ENCODE results near the gene NR2E3. TPM values are rescaled to one million over a fixed set of nuclear protein-coding genes. Genes with fewer than 3 reads are reported as not detected.

Gene NR2E3
- total RNA-seq, 1 donor from 2014 or later = 2.2 TPM

- DNase-seq = no peak
Observed at GRCh38 chr15:71791975-71792374, 18.4 kb upstream of the NR2E3 start.

- no peak for DNase-seq
Observed at GRCh38 chr15:71792521-71792920, 17.8 kb upstream of the NR2E3 start.

GRCh38 chr15:71798641-71799040 lies 11.7 kb upstream of the NR2E3 start:
- no peak for DNase-seq

GRCh38 chr15:71800190-71800589 lies 10.2 kb upstream of the NR2E3 start:
- no peak for DNase-seq

- DNase-seq = peak; percentile 92
Observed at GRCh38 chr15:71800835-71801745, 9.3 kb upstream of the NR2E3 start.

- DNase-seq = no peak
Observed at GRCh38 chr15:71801935-71802655, 8.3 kb upstream of the NR2E3 start.

- DNase-seq = no peak
Observed at GRCh38 chr15:71802770-71803169, 7.6 kb upstream of the NR2E3 start.

GRCh38 chr15:71804226-71804625 lies 6.1 kb upstream of the NR2E3 start:
- DNase-seq = peak; percentile 77

GRCh38 chr15:71804695-71805470 lies 5.5 kb upstream of the NR2E3 start:
- DNase-seq = peak; percentile 70

GRCh38 chr15:71806452-71806931 lies 3.9 kb upstream of the NR2E3 start:
- peak; percentile 55 for DNase-seq

GRCh38 chr15:71807125-71807629 lies 3.2 kb upstream of the NR2E3 start:
- peak; percentile 28 for DNase-seq

- DNase-seq = peak; percentile 65
Observed at GRCh38 chr15:71807691-71808091, 2.7 kb upstream of the NR2E3 start.

GRCh38 chr15:71808311-71809020 lies 1.9 kb upstream of the NR2E3 start:
- no peak for DNase-seq

- DNase-seq = no peak
Observed at GRCh38 chr15:71809346-71809745, 1.0 kb upstream of the NR2E3 start.

- DNase-seq = no peak
Observed at GRCh38 chr15:71811036-71811736, 832 bp downstream of the NR2E3 start.

GRCh38 chr15:71811752-71812735 lies 1.7 kb downstream of the NR2E3 start:
- peak; percentile 62 for DNase-seq

GRCh38 chr15:71812966-71813722 lies 2.8 kb downstream of the NR2E3 start:
- DNase-seq = peak; percentile 76

GRCh38 chr15:71813723-71814470 lies 3.5 kb downstream of the NR2E3 start:
- DNase-seq = no peak
